Activated CD4-positive, alpha-beta T cell treated with anti-CD3 and anti-CD28 coated beads, Interleukin-2, amount 50 U/mL, for 1 hour (primary cell): ENCODE measurements around the gene KRT33B.
"Not testable (repeated sequence)": the region's sequence is repeated elsewhere in the genome, so short reads cannot be mapped to it uniquely, and the experiment has no call there.

Experiments used
- DNase-seq: peaks from one replicate; pipeline ENCODE4 v3.0.0-alpha.2; 2020

KRT33B gene

DNA sequence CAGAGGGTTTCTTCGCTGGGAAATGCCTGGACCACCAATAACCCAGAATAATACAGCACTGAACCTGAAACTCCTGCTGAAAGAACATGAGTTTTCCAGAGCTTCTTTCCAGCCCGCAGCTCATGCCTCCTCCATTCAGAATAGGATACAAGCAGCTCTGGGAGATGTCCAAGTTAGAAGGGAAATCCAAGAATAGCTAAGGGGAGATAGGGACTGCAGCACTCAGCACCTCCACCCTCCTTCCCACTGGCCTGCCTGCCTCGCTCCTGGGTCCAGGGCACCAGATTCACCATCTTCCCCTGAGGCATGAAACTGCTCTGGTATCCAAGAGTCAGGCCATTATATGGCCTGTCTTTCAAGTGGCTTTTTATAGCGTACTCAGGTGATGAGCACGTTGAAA, 23.7 kb upstream of the KRT33B start:
- no peak for DNase-seq

DNA sequence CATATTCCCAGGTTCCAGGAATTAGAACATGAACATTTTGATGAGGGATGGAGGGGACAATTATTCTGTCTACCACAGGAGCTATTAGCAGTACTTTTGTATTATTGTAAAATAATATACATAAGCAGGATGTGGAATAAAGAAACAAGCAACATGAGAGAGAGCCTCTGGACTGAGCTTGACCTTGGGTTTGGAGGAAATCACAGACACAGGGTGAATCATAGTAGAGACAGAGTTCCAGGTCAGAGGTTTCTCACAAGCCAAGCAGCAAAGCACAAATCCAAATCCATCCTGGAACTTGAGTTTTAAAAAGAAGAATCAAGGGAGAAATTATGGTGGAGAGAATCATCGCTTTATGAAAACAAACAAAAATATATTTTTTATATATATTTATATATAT, 22.7 kb upstream of the KRT33B start:
- DNase-seq = no peak

DNA sequence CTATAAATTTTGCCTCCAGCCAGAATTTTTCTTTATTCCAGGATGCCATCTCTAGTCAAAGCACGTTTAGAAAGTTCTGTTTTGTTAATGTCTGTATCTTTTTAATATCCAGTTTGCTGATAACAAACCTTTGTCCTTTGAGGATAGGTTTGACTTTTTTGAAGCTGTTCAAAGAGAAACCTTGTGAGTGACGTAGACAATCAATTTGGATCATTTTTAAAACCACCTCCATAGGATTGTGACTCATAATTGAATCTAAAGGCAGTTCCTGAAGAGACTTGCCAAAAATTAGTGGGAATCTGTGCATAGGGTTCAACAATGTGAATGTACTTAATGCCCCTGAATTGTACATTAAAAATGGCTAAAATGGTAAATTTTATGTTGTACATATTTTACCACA, 21.9 kb upstream of the KRT33B start:
- DNase-seq = no peak

DNA sequence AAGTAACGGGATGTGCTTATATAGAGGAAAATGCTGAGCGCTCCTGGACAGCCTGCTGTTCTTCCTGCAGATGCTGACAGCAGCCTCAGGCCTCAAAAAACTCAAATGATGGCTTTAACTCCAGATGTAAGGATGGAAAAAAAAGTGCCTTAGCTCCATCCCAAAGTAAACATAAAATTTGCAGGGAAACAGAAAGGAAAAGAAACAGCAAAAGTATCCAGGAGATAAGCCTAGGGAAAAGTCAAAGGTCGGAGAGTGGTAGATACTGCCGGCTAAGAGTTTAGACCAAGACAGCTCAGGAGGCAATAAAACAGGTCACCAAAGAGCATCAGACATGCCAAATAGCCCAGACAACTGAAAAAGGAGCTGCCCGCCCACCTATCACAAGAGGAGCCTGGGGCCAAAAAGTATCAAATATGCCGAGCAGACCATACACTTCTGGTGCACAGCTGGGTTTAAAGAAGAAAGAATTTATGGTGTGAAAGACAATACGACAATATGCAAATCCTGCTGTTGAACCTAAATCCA, 20.9 kb upstream of the KRT33B start:
- no peak for DNase-seq

DNA sequence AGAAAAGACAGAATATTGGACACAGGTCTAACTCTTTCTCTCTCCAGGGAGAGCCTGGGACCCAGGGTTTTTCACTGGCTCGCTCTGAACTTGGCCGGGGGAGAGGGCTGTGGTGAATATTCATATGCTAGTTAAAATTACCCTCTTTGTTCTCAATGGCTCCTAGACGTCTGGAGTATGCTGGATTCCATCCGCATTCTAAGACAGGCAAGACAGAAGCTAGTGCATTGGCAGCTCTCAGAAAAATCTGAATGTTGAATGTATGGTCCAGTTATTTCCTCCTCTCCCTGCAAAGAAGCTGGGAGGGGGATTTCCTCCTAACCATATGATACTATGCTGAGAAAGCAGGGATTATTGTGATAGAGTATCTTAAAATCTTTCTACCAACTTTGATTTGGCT, 18.1 kb upstream of the KRT33B start:
- no peak for DNase-seq

DNA sequence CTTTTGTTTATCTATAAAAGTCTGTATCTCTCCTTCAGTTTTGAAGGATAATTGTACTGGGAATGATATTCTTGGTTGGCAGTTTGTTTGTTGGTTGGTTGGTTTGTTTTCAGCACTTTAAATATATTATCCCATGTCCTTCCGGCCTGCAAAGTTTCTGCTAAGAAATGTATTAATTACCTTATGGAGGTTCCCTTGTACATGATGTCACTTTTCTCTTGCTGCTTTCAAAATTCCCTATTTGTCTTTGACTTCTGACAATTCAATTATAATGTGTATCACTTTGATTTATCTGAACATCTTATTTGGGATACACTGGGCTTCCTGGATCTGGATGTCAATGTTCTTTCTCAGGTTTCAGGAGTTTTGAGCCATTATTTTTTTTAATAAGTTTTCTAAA, 16.6 kb upstream of the KRT33B start:
- no peak for DNase-seq

DNA sequence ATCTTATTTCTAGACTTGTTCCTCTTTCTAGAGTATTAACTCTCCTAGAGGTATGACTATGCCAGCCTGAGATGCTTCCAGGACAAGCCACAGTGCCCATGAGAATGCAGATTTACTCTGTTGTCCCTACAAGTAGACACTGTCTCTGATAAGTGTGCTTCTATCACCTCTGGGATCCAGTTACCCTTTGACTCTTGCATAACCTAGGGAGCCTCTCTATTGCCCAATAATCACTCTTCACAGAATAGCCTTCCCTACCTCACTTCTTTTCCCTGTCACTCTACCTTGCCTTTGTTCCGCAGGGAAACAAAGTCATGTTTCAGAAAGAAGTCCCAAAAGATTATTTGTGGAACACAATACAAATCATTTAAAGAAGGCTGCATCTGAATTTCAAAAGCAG, 14.1 kb upstream of the KRT33B start:
- no peak for DNase-seq

DNA sequence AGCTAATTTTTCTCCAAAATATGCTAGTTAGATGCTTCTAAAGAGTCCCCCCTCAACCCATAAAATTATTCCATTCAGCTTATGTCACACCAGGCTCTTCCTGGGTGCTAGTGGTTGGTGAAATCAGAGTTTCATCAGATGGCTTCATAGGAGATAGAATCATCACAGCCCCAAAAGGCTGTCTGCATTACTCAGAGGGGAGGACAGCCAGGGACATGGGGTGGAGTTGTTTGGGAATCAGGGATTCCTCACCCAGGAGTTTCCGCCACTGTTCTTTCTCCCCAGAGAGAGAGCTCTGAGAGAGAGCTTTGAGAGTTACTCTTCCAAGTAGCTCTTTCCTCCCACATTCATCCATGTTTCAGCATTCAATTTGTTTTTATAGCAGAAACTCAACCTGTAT, 12.8 kb upstream of the KRT33B start:
- no peak for DNase-seq

DNA sequence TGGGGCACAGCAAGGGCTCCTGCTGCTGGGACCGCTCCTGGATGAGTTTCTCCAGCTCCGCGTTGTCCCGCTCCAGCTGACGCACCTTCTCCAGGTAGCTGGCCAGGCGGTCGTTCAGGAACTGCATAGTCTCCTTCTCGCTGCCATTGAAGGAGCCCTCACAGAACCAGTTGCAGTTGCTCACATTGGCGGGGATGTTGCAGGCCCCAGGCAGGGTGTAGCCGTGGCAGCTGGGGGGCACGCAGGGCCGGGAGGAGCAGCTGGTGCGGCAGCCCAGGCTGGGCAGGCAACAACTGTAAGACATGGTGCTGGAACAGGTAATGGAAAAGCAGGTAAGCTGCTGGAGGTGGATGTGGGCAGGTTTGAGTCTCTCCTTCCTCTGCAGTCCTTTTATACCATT, 12.3 kb upstream of the KRT33B start, which contains the start of gene KRT34:
KRT34 (minus strand) TSS at position 364 of the 400 bp plus-strand sequence; CDS start at position 304, 60 bp downstream.
- DNase-seq = not testable (repeated sequence)

DNA sequence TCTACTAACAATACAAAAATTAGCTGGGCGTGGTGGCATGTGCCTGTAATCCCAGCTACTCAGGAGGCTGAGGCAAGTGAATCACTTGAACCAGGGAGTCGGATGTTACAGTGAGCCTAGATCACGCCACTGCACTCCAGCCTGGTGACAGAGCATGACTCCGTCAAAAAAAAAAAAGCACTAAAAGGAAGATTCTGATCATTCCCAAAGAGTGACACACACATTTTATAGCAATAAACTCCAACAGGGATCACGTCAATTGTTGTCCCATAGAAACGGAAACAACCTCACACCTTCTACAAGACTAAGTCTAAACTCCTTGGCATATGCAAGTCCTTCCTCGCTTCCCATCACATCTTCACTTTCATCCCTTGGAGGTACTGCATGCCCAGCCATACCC, 10.5 kb upstream of the KRT33B start:
- DNase-seq = not testable (repeated sequence)

DNA sequence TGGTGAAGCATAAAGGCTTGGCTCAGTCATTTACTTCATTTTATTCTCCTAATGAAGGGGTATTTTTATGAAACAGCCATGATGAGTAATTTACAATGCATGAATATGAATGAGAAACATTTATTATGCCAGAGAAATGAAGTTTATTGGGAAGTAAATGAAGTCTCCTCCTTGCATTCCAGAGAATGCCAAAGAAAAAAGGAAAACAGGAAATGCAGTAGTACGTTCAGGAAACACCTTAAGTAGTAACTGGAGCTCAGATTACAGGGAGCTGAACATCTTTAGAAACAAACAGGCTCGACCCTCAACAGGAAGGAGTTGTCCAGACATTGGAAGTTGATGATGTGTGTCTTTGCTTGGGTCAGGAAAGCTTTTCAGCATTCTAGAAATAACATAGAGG, 7.9 kb upstream of the KRT33B start:
- DNase-seq = no peak

DNA sequence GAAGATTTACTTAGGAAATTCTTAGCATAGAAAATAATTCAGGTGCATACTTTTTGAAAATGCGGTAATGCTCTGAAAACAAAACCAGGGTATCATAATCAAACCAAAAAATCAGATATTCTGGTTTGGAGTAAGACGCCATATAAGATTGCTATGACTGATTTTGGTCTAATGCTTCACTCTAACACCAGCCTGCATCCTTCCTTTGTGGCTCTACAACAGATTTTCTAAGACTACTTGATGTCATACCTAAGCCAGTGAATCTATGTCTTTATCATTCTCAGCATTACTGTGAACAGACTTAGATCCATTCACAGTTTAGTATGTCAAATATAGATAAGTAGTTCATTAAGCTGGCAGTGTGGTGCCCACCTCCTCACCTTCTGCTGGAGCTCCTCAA, 590 bp downstream of the KRT33B start:
- DNase-seq = no peak

DNA sequence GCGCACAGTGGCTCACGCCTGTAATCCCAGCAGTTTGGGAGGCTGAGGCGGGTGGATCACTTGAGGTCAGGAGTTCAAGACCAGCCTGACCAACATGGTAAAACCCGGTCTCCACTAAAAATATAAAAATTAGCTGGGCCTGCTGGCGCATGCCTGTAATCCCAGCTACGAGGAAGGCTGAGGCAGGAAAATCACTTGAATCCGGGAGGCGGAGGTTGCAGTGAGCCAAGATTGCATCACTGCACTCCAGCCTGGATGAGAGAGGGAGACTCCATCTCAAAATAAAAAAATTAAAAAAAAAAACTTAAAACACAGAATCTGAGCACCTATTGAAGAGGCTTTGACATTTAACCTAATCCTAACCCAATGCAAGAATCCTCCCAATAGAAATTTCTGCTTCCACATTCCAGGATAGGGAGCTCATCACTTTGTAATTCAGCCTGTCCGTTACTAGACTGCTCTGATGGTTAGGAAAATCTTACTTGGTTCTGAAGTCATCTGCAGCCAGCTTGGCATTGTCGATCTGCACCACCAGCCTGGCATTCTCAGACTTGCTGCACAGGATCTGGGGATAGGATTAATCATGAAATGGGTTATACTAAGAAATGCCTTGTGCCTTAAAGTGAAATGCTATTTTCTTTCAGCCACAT, 2.1 kb downstream of the KRT33B start:
- no peak for DNase-seq

DNA sequence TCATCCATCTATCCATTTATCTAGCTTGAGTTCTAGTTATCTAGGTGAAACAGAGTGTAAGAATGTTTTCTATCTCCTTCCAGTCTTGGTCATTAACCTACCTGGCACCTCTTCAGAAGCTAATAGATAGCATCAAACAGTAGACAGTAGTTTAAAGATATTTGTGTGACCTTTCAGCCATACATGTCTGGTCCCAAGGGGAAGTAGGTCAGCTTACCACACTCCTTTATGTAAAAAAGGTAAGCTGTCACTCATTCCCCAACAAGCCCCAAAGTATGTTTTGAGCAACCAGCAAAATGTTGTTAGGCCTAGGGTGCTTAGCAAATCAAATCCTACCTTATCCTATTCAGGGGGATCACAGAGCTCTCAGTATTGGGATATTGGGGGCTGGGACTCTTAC, 3.5 kb downstream of the KRT33B start:
- DNase-seq = no peak

DNA sequence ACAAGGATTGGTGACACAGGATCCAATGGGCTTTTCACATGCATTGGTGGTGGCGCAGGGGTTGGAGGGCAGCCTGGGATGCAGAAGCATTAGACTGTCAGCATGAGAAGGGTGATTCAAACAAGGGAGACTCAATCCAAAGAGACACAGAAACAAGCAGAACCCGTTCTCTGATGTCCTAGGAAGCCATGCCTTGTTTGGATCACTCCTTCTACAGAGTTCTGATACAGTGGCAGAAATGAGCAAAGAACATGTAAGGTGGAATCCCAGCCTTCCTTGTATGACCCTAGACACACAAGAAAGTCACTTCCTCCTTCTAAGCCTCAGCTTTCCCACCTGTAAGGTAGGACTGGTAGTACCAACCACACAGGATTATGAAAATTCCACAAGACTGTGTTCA, 5.7 kb downstream of the KRT33B start:
- no peak for DNase-seq

DNA sequence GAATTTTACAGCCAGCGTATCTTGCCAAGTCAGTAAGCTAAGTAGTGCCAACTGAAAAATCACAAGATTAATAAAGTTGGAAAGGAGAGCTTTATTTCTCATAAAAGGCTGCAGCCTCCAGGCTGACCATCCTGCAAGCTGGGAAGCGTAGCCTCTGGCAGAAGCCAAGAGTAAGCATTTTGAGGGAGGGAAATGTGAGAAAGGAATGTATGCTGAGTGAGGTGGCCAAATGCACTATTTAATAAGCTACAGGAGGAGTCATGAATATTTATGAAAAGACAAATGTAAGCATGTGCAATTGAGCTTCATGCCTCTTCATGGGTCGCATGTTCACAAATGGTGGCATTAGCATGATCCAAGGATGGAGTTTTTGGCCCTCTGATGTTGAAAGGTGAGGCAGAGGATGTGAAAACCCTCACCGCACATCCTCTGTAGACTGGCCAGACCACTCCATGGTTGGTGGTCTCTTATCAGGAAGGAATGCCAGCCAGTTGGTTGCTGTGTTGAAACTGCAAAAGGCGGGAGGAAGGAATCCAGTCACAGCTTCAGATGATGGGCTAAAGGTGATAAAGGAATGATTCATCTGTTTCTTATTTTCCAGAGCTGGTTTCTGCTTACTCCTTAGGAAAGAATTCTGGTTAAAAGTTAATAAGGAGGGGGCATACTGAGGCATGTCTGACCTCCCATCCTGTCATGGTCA, 9.2 kb downstream of the KRT33B start:
- no peak for DNase-seq

DNA sequence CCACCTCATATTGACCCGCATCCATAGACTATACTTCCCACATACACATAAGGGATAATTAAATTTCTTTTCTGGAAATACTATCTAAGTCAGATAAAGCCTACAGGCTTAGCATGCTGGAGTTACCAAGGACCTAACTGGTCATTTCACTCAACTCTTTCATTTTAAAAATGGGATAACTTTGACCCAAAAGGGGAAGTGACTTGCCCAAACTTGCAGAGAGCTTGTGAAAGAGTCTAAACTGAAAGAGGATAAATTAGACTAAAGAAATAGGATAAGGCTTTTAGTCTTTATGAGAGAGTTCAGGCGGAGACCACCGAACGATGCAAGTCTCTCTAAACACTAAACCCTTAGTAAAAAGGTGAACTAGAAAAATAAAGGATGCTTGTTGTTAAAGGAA, 15.1 kb downstream of the KRT33B start:
- no peak for DNase-seq

DNA sequence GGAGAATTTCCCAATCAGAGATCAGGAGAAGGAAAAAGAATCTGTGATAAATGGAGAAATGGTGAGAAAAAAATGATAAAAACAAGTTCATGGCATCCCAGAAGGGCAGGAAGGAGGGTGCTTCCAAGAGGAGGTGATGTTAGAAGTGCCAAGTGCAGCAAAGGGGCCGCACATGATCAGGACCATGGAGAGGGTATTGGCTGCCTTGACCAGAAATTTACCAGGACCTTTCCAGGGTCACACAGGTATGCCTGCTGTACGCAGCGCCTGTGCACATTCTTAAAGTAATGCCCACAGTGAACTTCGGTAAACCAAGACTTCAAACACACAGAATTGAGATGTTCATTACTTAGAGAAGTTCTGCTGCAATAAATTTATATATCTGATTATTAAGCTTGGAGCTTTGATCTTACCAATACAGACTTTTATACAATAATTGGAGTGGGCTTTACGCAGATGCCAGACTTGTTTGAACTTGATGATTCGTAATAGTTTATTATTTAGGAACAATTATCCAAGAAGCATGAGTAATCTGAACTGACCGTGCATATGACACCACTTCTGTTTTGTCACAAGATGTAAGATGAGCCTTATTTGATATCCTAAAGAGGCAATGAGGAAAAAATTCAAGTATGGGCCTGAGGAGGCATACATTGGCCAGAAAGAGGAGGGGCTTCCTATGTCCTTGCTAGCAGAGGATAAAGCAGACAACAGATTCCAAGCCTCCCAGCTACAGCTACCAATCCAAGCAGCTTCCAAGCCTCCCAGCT, 16.8 kb downstream of the KRT33B start:
- DNase-seq = no peak

DNA sequence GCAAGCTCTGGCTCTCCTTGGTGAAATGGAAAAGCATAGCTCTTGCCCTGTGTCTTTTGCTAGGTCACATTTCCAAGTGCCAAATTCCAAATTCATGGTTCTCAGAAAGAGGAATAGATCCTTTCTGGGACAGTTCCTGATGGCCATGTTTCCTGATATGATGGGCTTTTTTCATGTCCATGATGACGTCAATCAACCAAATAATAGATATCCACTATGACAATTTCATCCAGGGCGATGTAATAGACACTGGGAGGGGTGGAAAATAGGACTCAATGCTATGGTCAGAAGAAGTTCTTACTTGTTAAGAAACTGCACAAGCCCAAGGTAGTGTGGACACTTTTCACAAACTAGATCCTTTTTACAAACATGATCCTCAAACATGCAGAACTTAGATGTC, 18.4 kb downstream of the KRT33B start:
- no peak for DNase-seq

DNA sequence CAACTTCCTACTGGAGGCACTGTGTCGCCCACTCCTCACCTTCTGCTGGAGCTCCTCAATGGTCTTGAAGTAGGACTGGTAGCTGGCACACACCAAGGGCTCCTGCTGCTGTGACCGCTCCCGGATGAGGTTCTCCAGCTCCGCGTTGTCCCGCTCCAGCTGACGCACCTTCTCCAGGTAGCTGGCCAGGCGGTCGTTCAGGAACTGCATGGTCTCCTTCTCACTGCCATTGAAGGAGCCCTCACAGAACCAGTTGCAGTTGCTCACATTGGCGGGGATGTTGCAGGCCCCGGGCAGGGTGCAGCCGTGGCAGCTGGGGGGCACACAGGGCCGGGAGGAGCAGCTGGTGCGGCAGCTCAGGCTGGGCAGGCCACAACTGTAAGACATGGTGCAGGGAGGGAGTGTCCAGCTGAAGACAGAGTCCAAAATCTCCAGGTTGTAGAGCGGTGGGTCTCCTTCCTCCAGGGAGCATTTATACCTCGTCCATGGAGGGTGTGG, 19.2 kb downstream of the KRT33B start, which contains the start of gene KRT33A:
KRT33A (minus strand) TSS at position 448 of the 498 bp plus-strand sequence; CDS start at position 387, 61 bp downstream.
- DNase-seq = not testable (repeated sequence)

DNA sequence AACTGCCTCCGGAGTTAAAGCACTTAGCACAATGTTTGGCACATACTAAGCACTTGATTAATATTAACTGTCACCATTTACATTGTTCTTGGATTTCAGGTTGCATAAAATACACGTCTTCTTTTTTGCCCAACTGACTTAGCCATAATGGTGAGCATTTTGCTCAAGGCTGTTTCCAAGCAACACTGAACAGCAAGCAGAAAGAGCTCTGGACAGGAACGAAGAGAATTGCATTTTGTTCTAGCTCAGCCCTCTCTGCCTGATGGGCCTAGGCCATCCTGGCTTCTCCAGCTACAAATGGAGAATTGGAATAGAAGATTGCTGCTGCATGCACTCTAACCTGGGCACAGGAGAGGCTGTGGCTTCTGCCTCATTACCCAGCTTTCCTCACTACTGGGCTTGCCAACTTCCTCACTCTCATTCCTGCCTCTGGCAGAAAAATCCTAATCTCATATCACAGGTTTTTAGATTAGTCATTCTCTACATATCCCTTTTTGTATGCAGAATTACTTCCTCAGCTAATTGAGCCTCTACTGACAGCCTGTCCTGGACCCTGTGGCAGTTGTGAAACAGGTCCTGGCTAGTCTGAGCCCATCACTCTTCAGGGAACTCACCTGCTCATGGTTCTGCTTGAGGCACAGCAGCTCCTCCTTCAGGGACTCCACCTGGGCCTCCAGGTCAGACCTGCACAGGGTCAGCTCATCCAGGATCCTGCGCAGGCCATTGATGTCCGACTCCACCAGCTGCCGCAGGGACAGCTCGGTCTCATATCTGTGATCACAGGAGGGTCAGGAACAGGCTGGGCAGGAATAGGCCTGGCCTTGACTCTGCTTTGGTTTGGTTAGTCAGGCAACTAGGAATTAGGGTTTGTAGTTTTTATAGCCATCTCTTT, 21.5 kb downstream of the KRT33B start:
- DNase-seq = no peak

DNA sequence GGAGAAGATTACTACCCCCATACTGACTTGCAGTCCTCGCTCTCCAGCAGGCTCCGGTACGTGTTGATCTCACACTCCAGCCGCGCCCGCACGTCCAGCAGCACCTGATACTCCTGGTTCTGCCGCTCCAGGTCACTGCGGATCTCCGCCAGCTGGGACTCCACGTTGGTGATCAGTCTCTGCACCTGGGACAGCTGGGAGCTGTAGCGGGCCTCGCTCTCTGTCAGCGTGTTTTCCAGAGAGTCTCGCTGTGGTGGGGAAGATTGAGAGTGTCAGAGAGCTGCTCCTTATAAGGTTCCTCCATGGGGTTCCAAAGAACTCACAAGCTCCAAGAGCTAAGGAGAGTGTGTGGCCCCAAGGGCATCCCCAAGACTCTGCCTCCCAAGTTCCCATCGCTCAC, 23.2 kb downstream of the KRT33B start:
- not testable (repeated sequence) for DNase-seq
